Fibroblast of gingiva (primary cell): ENCODE measurements around the gene PHKB.

Experiments used
- DNase-seq: peaks from one replicate; pipeline ENCODE4 v3.0.0-alpha.2; 2011; ENCODE audit warnings: low read depth

PHKB gene

GRCh38 chr16:47693226-47693625 lies 232.1 kb downstream of the PHKB start:
- DNase-seq = no peak

GRCh38 chr16:47694543-47694942 lies 233.4 kb downstream of the PHKB start:
- no peak for DNase-seq

- DNase-seq = no peak
Measured at GRCh38 chr16:47695756-47696155, 234.6 kb downstream of the PHKB start.

GRCh38 chr16:47697826-47698225 lies 236.7 kb downstream of the PHKB start:
- no peak for DNase-seq

GRCh38 chr16:47699106-47699505 lies 238.0 kb downstream of the PHKB start:
- DNase-seq = no peak

- DNase-seq = no peak
Measured at GRCh38 chr16:47700857-47701587, 239.9 kb downstream of the PHKB start.

- DNase-seq = no peak
Measured at GRCh38 chr16:47705266-47705665, 244.1 kb downstream of the PHKB start.

GRCh38 chr16:47711809-47712208 lies 250.7 kb downstream of the PHKB start:
- no peak for DNase-seq

GRCh38 chr16:47712276-47713224 lies 251.4 kb downstream of the PHKB start:
- DNase-seq = no peak

GRCh38 chr16:47713225-47713595 lies 252.1 kb downstream of the PHKB start:
- peak; percentile 4 for DNase-seq

- DNase-seq = no peak
Measured at GRCh38 chr16:47715442-47716083, 254.4 kb downstream of the PHKB start.

GRCh38 chr16:47716571-47716970 lies 255.4 kb downstream of the PHKB start:
- DNase-seq = no peak

GRCh38 chr16:47719713-47720112 lies 258.6 kb downstream of the PHKB start:
- DNase-seq = no peak

GRCh38 chr16:47721006-47721637 lies 260.0 kb downstream of the PHKB start:
- no peak for DNase-seq

GRCh38 chr16:47722046-47722445 lies 260.9 kb downstream of the PHKB start:
- DNase-seq = no peak

GRCh38 chr16:47724115-47724785 lies 263.1 kb downstream of the PHKB start:
- DNase-seq = no peak

GRCh38 chr16:47725188-47725695 lies 264.1 kb downstream of the PHKB start:
- no peak for DNase-seq

GRCh38 chr16:47726031-47726675 lies 265.0 kb downstream of the PHKB start:
- no peak for DNase-seq

GRCh38 chr16:47727131-47727530 lies 266.0 kb downstream of the PHKB start:
- no peak for DNase-seq

- DNase-seq = no peak
Measured at GRCh38 chr16:47728205-47728604, 267.1 kb downstream of the PHKB start.

GRCh38 chr16:47729701-47730100 lies 268.6 kb downstream of the PHKB start:
- no peak for DNase-seq
